IPS-NIHi11 (cell line): ENCODE results near the gene LRRC47.
"Not testable (repeated sequence)": the region's sequence is repeated elsewhere in the genome, so short reads cannot be mapped to it uniquely, and the experiment has no call there.

Experiments used
- DNase-seq: peaks from one replicate; pipeline ENCODE4 v3.0.0; 2012; ENCODE audit warnings: mixed read lengths, low spot score

LRRC47 gene

DNA sequence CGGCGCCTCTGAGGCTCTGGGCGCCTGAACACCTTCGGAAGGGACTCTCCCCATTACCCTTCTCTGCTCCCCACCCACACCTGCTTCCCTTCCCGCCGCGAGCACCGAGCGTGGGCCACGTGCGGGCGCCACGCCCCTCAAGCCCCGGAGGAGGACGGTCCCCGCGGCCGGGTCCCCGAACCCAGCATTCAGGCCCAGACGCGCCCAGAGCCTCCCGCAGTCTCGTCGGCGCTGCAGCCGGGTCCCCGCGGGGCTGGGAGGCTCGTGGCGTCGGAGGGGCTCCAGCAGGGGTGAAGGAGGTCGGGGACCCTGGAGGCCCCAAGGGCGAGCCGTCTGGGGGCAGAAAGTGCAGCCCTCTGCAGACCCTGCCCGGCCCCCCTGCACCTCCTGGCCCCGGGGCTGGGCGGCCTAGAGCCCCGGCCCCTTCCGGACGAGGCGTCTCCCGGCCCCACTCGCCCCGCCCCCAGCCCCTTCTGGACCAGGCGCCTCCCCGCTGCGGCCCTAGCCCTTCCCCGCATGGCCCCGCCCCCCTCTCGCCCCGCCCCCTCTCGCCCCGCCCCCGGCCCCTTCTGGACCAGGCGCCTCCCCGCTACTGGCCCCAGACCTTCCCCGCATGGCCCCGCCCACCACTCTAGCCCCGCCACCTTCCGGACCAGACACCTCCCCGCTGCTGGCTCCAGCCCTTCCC lies 24.1 kb downstream of the LRRC47 start:
- DNase-seq = peak; percentile 100

DNA sequence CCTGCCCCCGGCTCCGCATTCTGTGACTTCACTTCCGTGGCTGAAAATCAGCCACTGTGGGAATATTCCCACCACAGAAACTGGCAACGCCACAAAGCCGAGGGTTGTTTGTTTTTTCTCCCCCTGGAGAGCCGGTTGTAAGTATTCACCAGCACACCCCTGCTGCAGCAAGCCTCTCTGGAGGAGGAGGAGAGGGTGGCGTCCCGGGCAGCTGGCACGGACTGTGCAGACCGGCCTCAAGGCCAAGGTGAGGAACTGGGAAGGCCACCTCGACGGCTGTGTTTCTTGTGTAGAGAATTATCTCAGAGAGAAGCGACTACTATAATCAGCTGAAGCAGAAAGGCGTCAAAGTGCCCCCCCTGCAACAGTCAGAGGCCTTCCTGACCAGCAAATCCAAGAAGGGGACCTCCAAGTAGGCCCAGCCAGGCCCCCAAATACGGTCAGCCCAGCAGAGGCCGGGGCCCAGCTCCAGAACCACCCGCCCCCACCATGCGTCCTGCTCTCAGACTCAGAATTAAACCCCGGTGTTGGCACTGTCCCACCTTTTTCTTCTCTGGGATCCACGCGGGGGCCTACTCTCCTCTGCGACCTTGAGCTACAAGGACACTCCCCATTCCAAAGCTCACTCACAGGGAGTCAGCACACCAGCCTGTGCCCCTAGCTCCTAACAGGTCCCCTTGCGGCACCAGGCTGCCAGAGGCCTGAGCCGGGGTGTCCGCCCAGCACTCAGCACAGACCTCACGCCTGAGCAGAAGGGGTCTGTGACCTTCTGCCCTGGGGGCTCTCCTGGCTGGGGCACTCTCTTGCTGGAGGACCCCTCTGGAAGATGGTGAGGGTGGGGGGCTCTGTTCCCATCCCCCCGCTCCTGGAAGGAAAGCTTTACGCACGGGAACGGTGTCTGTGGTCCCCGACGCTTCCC lies 24.9 kb downstream of the LRRC47 start:
- peak; percentile 72 for DNase-seq

DNA sequence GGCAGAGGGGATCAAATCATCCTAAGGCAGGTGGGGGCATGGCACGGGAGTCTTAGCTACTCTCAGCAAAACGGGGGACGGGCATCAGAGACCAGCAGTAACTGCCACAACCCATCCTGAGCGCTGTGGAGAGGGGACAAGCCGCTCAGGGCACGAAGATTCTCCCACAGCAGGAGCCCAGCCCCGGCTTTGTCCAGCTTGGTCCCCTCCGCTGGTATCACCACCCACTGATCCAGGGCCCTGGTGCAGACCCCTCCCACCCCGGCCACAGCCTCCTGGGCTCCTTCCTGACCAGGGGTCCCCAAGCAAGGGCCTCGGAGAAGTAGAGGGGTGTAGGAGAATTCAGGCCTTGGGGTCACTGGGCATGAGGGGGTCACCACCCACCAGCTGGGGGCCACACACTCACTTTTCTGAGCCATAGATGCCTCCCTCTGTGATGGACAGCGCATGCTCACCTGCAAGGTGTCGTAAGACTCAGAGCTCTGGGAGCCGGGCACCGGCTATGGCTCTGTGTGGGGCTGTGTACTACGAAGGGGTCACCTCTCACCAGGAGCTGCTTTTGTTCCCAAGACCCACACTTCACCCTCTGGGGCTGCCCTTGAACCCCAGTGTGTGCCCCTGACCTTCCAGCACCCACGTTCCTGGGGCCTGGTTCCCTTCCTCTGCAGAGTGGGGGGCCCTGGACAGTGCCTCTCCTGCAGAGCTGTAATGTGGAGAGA lies 26.1 kb downstream of the LRRC47 start:
- DNase-seq = no peak

DNA sequence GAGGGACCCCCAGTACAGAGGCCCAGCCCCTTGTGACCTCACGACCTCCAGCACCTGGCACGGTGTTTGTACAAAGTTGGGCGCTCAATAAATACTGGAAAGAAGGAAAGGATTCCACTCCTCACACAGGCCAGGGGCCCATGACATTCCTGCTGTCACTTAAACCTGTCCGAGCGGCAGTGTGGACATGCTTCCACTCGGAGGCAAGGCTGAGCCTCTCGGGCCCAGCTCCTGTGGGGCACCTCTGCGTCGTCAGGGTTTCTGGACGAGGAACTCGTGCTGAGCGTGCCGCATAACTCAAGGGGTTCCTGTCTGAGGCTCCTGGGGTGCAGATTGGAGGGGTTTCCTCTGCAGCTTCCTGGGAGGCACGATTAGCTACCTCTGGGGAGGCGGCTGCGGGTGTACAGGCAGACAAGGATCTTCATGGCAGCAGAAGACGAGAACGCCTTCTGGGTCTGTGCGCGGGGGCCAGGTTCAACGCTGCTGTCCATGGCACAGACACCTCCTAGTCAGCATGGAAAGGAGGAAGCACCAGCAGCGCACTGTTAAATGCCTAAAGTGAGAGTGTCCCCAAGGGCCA lies 27.4 kb downstream of the LRRC47 start:
- DNase-seq = no peak

DNA sequence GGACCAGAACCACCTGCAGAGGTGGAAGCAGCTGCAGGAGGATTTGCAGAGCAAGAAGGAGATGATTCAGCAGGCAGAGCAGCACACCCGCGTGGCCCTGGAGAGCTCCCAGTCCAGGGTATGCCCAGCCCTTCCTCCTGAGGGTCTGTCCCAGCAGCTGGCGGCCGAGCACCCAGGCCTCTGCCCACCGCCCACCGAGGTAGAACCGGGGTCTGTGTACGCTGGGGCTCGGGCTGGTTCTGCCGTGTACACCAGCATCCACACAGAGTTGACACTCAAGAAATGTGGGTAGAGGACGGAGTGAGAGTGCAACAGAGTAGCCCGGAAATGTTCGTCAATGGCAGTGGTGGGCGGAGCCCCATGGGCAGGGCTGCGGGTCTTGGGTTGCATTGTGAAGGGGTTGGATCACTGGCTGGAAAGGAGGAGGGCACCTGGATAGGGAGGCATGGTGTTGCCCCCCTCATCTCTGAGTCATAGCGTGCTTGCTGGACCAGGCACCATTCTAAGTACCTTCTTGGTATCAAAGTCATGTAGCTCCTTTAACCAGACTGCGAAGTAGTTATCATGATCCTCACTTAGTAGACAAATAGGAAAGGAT lies 28.9 kb downstream of the LRRC47 start:
- DNase-seq = peak; percentile 62

- no peak for DNase-seq
Measured at GRCh38 chr1:3763351-3764125, 32.8 kb downstream of the LRRC47 start.

DNA sequence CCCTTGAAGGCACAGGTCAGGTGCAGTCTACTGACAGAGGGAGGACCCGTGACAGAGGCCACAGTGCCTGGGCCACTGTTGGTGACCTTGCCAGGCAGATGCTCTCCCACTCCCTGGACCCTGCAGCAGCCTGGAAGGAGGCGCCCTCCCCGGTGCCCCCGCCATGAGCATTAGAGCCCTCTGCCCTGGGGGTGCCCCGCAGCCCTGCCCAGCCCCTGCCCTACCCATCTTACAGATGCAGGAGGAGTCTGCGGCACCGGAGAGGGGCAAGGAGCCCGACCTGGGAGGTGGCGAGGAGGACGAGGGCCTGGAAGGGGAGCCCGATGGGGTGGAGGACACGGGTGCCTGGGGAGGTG lies 33.4 kb downstream of the LRRC47 start:
- no peak for DNase-seq

- no peak for DNase-seq
Measured at GRCh38 chr1:3762151-3762872, 34.0 kb downstream of the LRRC47 start.

DNA sequence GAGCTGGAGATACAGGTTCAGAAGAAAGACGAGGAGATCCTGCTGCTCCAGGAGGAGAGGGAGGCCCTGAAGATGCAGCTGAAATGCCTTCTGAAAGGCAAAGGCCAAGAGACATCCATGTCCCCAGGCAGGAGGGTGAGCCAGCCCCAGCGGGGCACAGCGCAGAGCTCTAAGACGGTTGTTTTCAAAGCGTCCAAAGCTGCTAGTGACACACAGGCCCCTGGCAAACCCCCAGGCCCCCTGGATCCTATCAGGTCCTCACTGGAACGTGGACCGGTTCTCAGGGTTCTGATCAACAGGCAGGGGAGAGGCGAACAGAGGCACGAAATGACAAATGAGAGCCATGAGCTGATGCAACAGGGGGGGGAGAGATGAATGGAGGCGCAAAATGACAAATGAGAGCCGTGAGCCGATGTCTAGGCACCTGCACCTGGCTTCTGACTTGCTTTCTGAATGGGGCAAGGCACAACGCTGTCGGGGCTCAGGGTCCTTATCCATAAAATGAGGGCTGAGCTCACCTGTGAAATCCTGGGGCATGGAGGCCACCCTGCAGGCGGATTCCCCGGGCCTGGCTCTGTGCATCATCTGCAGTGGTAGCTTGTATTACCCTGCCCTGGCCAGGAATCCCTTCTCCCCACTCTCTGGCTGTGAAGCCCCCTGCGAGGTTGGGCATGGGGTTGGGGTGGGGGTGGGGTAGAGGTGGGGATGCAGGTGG lies 34.8 kb downstream of the LRRC47 start:
- DNase-seq = no peak

DNA sequence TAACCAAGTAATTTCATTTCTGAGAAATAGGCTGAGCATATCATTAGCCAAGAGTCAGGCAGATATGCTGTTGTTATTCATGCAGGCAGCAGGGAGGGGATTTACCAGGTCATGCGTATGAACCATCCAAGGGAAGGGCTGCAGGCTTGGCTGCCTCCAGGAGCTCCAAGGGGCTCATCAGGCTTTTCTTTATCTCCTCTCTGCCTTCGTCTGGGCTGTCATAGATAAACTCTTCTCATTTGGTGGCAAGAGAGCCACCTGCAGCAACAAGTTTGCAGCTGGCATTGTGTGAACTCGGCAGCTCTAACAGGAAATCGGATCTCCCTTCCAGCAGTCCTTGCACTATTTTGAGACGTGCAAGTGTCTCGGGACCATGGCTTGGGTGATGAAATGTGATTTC lies 36.5 kb downstream of the LRRC47 start:
- no peak for DNase-seq

GRCh38 chr1:3759164-3759563 lies 37.1 kb downstream of the LRRC47 start:
- DNase-seq = no peak

DNA sequence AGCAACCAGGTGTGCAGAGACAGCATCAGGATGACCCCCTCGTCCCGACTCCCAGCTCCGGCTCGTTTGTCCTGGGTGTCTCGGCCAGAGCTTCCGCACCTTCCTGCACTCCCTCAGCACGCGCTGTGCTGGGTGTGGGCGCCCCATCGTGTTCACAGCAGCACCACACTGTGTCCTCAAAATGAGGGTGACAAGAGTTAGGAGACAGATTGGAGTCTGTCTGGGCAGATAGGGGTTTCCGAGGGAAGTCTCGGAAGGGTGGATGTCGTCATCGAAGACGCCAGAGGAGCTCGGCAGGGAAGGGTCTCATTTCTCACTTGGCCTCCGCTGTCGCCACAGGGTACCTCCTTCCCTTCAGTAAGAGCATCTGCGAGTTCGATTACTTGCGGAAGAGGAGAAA lies 39.9 kb downstream of the LRRC47 start:
- no peak for DNase-seq

GRCh38 chr1:3753656-3754454 lies 42.4 kb downstream of the LRRC47 start:
- no peak for DNase-seq

DNA sequence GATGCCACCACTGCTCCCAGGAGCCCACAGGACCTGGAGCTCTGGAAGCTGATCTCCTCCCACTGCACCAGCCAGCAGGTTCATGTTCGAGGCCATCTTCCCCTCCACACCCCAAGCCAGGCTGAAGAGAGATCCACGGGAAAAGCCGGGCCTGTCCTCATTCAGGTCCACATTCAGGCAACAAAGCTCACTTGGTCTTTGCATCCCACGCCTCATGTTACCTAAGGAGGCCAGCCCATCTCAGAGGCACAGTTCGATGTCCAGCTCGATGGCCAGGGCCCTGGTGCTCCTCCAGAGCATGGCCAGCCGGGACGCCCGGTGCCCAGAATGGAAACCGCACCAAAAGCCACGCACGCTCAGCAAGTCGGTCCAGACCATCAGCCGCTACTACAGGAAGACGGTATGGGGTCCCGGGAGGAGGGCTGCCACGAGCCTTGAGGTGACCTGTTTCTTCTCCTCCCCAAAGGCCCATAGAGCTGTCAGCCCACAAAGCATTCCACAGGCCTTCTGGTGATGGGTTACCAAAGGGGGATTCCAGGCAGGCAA lies 43.8 kb downstream of the LRRC47 start, which contains the start of gene CCDC27:
Gene CCDC27, plus strand, starts transcription at position 51 of the 546 bp plus-strand sequence. Its CDS starts 32 bp downstream, at position 83.
- DNase-seq = no peak

DNA sequence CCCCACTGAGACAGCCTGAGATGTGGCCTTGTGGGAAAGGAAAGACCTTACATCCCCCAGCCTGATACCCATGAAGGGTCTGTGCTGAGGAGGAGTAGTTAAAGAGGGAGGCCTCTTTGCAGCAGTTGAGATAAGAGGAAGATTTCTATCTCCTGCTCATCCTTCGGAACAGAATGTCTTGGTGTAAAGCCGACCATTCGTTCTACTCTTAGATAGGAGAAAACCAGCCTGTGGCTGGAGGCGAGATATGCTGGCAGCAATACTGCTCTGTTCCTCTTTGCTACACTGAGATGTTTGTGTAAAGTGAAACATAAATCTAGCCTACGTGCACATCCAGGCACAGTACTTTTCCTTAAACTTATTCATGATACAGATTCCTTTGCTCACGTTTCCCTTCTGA lies 45.6 kb downstream of the LRRC47 start:
- DNase-seq = no peak

DNA sequence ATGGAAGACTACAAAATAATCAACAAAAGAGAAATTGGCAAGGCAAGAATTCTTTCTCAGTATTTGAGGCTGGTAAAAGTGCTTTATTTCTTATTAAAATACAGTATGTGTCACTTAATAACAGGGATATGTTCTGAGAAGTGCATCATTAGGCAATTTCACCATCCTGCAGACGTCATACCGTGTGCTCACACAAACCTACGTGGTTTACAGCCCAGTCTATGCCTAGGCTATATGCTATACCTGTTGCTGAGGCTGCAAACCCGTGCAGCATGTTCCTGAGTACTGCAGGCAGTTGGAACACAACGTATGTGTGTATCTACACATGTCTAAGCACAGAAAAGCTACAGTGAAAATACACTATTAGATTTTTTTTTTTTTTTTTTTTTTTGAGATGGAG lies 46.8 kb downstream of the LRRC47 start:
- no peak for DNase-seq

DNA sequence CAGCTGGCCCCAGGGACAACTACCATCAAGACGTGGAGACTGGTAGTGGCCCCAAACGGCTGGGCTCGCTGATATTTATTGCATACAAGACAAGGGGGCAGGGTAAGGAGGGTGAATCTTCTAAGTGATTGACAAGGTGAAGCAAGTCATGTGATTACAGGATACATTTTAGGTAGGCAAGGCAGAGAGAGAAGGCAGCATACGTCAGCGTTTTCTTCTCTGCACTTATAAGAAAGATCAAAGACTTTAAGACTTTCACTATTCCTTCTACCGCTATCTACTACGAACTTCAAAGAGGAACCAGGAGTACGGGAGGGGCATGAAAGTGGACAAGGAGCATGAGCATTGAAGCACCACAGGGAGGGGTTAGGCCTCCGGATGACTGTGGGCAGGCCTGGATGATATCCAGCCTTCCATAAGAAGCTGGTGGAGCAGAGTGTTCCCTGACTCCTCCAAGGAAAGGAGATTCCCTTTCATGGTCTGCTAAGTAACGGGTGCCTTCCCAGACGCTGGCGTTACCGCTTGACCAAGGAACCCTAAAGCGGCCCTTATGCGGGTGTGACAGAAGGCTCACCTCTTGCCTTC lies 47.9 kb downstream of the LRRC47 start:
- not testable (repeated sequence) for DNase-seq

GRCh38 chr1:3747903-3748302 lies 48.4 kb downstream of the LRRC47 start:
- DNase-seq = no peak
